HG03159 (cell line): ENCODE results near the gene ASIC5.

Source experiments
- ATAC-seq: cut with Tn5 transposase; IDR thresholded peaks from one replicate; pipeline ENCODE4 v1.9.1; 2021; ENCODE audit warnings: mild to moderate bottlenecking, moderate library complexity; ENCODE audit not compliant: unreplicated experiment

ASIC5 gene

DNA sequence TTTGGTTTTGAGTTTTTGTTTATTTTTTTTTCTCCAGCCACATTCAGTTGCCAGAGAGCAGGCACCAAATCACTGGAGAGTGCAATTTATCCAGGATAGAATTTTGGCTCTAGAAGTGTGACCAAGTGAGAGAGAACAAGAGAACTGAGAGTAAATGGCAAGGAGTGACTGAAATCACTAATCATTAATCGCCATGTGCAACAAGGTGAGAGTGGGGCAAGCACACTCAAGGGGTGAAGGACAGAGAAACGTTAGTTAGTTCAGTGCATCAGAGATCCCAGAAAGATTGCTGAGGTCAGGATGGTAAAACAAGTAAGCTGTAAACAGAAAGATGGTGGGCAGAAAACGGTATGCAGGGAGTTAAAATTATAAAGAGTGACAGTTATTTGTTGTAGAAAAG lies 17.8 kb upstream of the ASIC5 start:
- no peak for ATAC-seq

DNA sequence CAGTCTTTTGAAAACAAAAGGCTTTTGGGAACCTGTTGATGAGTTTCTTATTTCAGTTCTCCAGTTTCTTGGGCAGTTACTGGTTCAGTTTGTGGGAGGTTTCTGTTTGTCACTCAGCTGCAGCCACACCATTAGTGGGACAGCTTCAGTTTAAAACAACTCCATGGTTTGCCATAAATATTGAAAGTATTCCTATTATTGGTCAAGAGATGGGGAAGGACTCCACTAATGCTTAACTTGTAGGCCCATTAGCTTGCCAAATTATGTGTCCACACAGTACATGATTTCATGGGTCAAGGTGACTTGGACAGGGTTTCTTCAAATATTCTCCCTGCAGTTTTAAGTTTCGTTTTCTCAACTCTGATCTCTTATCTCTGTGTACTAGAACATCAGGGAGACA lies 15.5 kb upstream of the ASIC5 start:
- peak; percentile 49 for ATAC-seq

DNA sequence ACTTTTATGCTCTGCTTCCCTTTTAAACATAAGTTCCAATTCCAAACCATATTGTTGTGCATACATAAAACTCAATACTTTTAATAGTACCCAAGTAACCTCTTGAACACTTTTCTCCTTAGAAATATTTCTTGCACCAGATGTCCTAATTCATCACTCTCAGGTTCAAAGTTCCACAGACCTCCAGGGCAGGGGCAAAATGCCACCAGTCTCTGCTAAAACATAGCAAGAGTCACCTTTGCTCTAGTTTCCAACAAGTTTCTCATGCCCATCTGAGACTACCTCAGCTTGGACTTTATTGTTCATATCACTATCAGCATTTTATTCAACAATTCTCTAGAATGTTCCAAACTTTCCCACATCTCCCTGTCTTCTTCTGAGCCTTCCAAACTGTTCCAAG lies 13.7 kb upstream of the ASIC5 start:
- ATAC-seq, result no peak

DNA sequence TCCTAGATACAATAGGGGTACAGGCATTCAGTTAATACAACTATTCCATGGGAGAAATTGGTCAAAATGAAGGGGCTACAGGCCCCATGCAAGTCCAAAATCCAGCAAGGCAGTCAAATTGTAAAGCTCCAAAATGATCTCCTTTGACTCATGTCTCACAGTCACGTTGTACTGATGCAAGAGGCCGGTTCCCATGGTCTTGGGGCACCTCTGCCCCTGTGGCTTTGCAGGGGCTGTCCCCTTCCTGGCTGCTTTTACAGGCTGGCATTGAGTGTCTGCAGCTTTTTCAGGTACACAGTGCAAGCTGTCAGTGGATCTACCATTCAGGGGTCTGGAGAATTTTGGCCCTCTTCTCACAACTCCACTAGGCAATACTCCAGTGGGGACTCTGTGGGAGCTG lies 12.5 kb upstream of the ASIC5 start:
- no peak for ATAC-seq

DNA sequence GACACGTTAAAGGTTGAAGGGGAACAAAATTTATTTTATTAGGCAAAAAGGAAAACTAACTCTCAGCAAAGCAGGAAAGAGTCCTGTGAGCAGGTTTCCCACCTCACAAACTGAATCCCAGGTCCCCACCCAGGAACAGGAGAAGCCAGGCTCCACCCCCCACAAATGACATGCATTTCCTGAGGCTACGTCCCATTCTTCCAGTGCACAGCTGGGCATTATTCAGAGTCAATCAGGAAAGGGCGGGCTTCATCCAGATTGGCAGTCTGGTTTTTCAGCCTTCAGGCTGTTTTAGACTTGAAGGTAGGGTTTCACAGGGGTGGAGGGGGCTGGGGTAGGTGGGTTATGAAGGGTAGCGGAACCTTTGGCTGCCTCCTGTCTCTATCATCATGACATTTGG lies 11.9 kb upstream of the ASIC5 start:
- no peak for ATAC-seq

DNA sequence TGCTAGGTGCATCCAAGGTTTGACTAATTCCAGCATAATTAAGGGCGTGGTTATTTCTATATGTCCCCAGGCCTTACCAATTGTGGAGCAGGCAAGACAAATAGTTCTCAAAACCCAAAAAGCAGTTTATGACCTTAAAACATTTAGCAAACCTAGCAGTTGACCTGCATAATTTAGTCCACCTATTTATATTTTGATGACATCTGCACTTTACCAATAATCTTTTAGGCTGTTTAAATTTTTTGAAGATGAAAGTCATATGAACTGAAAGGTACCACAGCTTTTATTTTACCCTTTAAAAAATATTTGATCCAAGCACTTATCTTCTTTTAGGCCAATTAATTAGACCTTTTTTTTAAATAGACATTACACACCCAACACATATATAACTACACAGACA lies 9.8 kb upstream of the ASIC5 start:
- ATAC-seq, result no peak

DNA sequence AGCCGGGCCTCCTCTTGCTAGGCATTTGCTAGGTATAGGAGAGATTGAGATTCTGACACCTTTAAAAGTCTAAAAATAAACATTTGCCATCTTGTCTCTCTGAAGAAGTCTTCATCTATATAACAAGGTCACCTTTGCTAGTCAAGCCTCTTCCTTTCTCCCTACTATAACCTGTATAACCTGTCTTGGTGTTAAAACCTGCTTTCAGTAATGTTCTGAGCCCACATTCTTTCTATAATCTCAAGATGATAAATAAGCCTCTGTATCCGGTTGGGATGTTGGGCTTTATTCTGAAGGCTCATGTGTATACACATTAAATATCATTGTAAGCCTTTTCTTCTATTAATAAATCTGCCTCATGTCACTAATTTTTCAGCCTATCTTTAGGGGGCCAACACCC lies 10.2 kb downstream of the ASIC5 start:
- ATAC-seq, result no peak

DNA sequence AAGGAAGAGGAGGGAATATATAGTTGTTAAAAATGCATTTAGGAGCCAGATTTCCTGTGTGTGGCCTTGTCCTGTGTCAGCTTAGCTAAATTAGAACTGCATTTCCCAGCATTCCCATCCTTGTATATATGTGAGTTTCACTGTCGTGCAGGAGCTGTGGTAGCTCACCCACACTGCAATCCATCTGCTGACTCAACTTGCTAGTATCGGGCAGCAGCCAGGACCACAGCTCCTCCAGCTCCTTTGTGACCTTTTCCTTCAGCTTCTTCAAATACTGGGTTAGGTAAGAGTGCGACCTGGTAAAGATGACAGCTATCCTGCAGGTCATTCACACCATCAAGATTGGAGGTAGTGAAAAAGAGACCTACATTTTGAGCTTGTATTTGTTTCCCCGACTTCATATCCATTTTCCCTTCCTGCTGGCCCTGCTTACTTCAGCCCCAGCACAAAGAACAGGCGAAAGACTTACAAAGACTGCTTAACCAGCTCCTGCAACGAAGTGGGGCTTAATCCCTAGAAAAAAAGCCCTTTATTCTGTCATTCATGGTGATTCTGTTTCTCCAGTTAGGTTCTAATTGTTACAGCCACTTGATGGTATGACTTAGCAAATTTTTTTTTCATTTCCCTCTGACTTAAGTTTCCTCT lies 11.4 kb downstream of the ASIC5 start:
- no peak for ATAC-seq

DNA sequence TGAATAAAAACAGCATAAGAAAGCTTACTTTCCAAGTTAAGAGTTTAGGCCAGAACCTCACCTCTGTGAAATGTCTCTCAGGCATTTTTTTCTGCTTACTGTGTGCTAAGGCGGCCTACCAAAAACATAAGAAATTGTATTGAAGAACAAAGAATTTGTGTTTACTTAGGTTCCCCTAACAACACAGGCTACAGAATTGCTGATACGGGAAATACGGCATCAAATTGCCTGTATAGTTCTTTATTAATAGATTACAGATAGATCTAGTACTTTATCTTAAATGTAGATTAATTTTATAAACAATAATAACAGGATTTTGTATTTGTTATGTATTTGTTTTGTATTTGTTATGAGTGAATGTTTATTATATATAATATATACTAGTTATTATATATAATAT lies 12.9 kb downstream of the ASIC5 start:
- ATAC-seq, result no peak

DNA sequence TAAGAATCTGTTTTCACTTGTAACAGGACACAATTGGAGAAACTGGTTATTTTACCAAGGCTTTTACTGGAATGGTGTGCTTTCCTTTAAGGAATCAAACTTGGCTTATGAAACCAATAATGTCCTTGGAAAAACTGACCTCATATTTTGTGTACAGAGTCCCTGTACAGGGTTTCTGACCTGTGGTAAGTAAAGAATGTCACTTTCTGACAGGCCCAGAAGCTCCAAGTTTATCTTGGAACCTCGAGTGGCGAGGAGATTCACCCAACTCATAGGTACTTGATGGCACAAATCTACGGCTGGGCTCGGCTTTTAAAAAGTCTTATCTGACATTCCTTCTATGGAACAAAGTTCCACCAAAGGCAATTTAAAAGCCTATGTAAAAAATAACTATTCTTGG lies 17.0 kb downstream of the ASIC5 start:
- ATAC-seq, result no peak

DNA sequence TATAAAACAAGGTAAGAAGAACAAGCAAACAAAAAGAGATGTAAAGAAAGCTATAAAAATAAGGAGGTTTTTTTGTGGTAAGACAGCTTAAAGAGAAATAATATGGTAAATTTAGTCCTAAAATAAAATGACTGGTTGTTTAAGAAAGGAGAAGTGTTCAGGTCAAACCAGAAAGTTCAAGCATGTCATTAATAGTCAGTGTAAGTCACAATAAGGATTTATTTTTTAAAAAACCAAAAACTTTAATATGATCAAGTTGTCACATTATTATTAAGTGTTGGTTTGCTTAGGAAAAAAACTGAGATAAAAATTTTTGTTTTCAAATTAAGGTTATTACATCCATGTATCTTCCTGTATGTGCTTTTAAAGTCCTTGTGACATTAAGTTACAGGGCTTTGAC lies 19.1 kb downstream of the ASIC5 start:
- ATAC-seq, result no peak

DNA sequence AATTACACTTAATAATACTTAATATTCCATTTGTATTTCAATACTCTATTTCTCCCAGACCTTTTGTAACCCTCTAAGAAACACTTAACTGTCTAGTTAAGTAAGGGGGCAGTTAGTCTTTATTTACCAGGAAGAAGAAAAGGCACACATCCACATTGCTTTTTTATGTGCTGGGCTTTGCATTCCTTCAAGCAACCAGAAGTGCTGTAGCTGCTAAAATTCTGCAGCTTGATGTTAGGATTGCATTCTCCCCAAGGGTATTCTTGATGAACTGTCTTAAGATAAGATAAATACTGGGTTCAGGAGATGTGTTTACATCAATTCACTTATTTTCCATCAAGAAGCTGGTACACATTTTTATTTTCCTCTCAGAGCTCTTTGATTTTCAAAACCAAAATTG lies 24.0 kb downstream of the ASIC5 start:
- no peak for ATAC-seq

DNA sequence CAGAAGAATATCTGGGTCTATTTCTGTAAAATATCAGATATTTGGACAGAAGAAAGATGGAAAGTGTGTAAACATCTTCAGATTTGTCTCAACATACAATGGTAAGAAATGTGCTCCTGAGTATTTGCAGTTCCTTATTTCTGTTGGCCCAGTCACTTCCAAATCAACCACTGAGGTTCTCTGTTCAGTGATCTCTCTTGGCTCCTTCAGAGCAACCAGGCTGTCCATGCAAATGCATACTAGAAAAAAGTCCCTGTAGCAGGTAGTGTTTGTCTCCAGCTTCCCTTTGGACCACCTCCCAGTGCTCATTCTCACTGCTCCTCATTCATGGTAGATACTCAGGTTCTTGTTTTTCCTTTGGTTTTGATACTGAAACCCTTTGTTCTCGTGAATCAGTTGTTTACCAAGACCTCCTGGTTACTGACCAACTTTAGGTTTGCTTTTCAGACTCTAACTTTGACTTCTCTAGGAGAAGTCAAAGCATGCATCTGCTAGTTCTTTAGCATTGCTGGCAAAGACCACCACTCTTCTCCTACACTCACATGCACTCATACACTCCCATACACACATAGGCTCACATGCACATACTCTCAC lies 28.8 kb downstream of the ASIC5 start:
- ATAC-seq, result no peak

DNA sequence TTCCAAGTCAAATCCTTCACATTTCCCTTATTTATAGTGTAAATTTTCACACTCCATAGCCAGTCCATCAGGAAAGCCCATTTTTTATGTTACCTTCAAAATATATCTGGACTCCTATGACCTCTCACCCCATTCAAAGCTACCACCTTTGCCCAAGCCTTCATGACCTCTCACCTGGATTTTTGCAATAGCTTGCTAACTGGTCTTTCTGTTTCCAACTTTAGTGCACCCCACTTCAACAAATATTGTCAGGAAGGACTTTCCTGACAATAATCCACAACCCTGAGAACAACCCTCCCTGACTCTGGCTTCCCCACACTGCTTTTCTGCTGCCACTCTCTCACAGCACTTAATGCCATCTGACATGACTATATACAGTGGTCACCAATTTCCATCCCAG lies 33.4 kb downstream of the ASIC5 start:
- no peak for ATAC-seq

DNA sequence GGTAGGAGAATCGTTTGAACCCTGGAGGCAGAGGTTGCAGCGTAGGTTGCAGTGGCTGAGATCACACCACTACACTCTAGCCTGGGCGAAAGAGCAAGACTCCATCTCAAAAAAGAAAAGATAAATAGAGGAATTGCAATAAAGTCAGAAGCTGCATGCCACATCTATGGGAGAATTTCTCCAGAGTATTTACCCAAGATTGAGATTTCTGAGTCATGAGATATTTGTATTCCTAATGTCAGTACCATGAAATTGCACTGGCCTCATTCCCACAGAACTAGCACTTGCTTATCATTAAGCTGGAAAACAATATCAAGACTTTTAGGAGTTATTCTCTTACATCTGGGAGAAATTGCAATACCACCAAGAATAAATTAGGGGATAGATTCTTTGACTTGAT lies 37.4 kb downstream of the ASIC5 start:
- no peak for ATAC-seq

DNA sequence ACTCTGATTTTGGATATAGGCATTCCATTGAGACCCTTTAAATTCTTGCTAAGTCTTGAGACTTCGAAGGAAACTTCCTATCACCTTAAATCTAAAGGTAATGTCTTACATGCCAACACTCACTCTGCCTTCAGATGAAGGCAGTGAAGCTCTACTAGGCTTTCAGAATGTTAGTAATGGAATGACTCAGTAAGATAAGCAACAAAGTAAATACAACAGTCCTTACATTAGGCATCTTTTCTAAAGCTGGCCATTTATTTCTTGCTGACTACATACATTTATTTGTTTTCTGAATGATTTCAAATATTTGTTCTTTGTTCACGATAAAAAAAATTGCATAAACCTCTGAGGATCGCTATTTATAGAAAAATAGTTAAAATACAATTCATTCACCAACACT lies 43.5 kb downstream of the ASIC5 start:
- ATAC-seq, result no peak

DNA sequence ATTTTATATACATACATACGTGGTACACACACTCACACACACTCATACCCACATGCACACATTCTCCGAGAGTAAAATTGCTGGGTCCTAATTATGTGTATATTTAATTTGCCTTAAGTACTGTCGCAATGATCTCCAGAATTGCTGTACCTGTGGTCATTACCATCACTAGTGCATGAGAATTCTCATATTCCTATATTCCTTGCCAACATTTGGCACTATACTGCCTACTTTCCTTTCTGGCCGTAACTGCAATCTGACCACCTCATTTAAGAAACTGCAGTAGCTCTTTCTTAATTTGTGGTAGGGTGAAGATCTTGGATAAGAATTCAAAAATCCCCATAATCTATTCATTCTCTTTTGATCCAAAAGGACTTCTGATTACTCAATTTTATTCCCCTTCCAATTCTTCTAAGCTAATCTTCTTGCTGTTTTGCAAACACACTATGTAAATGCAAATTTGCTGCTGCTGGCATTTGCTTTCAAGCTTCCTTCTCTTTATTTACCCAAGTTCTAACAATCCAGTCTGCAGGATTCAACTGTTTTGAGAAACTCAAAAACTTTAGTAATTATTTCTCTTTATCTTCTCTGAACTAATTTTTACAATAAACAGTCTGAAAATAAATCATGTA lies 45.1 kb downstream of the ASIC5 start:
- no peak for ATAC-seq

DNA sequence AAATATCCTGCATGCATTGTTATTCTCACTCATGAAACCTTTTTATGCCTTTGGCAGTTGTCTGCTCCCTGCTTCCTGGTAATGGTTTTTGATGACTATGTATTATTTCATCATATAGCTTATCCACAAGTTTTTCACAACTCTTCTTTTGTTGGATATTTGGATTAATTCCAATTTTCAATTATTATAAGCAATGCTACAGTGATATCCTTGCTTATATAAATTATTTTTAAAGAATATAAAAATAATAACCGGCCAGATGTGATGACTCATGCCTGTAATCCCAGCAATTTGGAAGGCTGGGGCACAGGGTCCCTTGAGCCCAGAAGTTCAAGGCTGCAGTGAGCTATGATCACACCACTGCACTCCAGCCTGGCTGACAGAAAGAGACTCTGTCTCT lies 47.0 kb downstream of the ASIC5 start:
- no peak for ATAC-seq

DNA sequence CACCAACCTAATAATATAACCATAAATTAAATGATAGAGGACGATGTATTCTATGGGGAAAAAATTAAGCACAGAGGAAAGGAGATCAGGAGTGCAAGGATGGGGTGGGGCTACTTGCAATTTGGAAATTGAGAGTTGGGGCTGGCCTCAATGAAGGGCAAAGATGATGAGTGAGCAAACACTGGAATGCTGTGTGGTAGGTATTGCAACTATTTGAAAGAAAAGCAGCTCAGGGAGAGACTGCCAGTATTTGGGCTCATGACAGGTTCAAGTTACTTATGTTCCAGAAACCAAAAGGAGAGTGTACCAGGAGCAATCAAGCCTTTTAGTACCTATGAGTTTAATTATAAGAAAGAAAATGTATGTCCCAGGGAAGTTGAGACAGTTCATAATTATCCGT lies 47.4 kb downstream of the ASIC5 start:
- ATAC-seq, result no peak

DNA sequence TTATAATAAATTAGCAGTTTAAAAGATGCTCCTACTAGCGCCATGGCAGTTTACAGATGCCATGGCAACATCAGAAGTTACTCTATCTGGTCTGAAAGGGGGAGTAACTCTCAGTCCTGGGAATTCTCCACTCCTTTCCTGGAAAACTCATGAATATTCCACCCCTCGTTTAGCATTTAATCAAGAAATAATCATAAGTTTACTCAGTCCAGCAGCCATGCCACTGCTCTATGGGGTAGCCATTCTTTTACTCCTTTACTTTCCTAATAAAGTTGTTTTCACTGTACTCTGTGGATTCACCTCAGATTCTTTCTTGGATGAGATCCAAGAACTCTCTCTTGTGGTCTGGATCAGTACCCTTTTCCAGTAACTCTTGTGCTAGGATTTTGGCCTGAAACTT lies 55.0 kb downstream of the ASIC5 start:
- no peak for ATAC-seq

DNA sequence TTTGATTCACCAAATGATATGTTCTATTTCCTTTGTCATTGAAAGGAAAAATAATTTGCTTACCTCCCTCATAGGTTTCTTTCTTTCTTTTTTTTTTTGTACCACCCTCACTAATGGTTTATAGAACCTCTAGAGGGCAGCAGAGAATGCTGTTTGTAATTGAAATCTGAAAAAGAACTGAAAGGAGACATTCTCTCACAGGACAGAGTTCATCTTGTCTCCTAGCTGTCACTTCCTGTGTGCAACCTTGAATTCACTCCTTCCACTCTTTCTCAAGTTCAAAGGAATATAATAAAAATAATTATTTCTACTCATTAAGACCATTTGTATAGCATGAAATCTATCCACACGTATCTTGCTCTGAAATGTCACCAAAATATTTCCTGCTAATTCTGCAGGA lies 56.2 kb downstream of the ASIC5 start:
- ATAC-seq, result peak; percentile 97

DNA sequence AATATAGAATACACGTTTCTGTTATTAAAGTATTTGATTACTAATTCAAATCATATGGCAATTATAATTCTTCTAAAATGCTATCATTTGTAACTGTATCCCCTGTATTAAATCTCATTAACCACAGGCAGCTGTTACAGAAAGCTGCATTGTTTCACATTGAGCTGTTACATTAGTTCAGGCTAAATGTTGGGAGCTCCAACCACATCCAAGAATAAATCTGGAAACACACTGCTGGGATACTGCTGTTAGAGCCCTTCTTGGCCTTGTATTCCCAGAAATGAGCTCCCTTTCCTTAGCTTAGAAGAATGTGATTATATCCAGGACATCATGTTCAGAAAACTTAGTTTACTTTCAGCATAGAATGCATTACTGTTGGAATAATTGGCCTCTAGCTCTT lies 59.1 kb downstream of the ASIC5 start:
- no peak for ATAC-seq

DNA sequence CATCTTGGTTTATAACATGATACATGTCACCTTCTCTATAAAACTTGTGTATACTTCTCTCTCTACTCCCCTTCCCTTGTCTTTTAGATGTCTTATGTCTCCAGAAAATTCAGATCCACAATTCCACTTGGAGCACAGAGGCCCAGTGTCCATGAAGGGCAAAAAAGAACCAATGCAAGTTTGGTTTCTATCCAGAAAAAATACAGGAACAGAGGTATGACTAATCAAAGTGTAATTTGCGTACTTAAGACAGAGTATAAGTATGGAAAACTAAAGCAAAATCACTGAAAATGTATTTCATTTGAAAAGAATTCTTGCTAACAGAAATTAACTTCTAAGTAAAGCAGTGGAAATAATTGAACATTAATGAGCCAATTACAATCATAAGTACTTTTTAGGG lies 61.1 kb downstream of the ASIC5 start:
- ATAC-seq, result no peak
